GM21526 (cell line): ENCODE results near the gene DNAH6.

Source experiments
- ATAC-seq: cut with Tn5 transposase; IDR thresholded peaks from one replicate; pipeline ENCODE4 v1.9.1; 2021; ENCODE audit warnings: moderate library complexity; ENCODE audit not compliant: unreplicated experiment, low FRiP score

DNAH6 gene

GRCh38 chr2:84686783-84687476 lies 170.6 kb downstream of the DNAH6 start:
- no peak for ATAC-seq

- ATAC-seq, result no peak
Measured at GRCh38 chr2:84687498-84688149, 171.3 kb downstream of the DNAH6 start.

GRCh38 chr2:84690225-84690624 lies 173.9 kb downstream of the DNAH6 start:
- ATAC-seq, result no peak

GRCh38 chr2:84694088-84694622 lies 177.9 kb downstream of the DNAH6 start:
- no peak for ATAC-seq

GRCh38 chr2:84697895-84698294 lies 181.6 kb downstream of the DNAH6 start:
- no peak for ATAC-seq

GRCh38 chr2:84700006-84700405 lies 183.7 kb downstream of the DNAH6 start:
- ATAC-seq, result no peak

GRCh38 chr2:84701880-84702279 lies 185.6 kb downstream of the DNAH6 start:
- ATAC-seq, result no peak

- ATAC-seq, result no peak
Measured at GRCh38 chr2:84702941-84703340, 186.6 kb downstream of the DNAH6 start.

- no peak for ATAC-seq
Measured at GRCh38 chr2:84703831-84704230, 187.5 kb downstream of the DNAH6 start.

GRCh38 chr2:84704505-84705244 lies 188.4 kb downstream of the DNAH6 start:
- ATAC-seq, result no peak

GRCh38 chr2:84705858-84706257 lies 189.6 kb downstream of the DNAH6 start:
- ATAC-seq, result no peak

GRCh38 chr2:84708442-84708841 lies 192.1 kb downstream of the DNAH6 start:
- ATAC-seq, result no peak

GRCh38 chr2:84711651-84712050 lies 195.4 kb downstream of the DNAH6 start:
- ATAC-seq, result no peak

GRCh38 chr2:84713441-84713840 lies 197.1 kb downstream of the DNAH6 start:
- no peak for ATAC-seq

GRCh38 chr2:84716564-84716963 lies 200.3 kb downstream of the DNAH6 start:
- no peak for ATAC-seq

GRCh38 chr2:84717302-84717701 lies 201.0 kb downstream of the DNAH6 start:
- ATAC-seq, result no peak

- ATAC-seq, result no peak
Measured at GRCh38 chr2:84719434-84719833, 203.1 kb downstream of the DNAH6 start.

GRCh38 chr2:84723831-84724230 lies 207.5 kb downstream of the DNAH6 start:
- ATAC-seq, result no peak

GRCh38 chr2:84725717-84726116 lies 209.4 kb downstream of the DNAH6 start:
- ATAC-seq, result no peak

GRCh38 chr2:84727315-84727714 lies 211.0 kb downstream of the DNAH6 start:
- no peak for ATAC-seq

- ATAC-seq, result no peak
Measured at GRCh38 chr2:84729224-84729623, 212.9 kb downstream of the DNAH6 start.
